ENCODE data around the gene PSMC3IP.
"Not testable (repeated sequence)": the region's sequence is repeated elsewhere in the genome, so short reads cannot be mapped to it uniquely, and the experiment has no call there.

PSMC3IP gene

DNA sequence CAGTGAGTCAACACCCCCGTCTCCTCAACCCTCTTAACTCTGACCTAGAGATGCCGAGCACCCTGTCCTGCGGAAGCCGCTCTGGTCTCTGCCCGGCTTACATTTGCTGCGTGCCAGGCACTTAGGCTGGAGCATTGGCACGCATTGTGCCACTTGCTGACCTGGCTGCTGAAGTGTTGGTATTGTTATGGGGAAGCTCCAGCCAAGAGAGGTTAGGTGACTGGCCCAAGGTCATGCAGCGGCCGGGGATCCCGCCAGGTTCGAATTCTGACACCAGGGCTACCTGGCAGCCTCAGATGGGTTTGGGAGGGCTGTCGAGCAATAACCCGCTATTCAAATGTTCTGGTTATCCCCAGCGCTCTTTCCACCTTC lies 29.8 kb downstream of the PSMC3IP start:
- in situ Hi-C loops (cut with MboI; ENCODE audit: low pct_unique_long_range_greater_than_20kb, low sequenced_read_pairs, unreplicated experiment) = no loop called here
- DNase-seq (ENCODE audit: low spot score) = no peak
- TF ChIP-seq, protein P1, sequence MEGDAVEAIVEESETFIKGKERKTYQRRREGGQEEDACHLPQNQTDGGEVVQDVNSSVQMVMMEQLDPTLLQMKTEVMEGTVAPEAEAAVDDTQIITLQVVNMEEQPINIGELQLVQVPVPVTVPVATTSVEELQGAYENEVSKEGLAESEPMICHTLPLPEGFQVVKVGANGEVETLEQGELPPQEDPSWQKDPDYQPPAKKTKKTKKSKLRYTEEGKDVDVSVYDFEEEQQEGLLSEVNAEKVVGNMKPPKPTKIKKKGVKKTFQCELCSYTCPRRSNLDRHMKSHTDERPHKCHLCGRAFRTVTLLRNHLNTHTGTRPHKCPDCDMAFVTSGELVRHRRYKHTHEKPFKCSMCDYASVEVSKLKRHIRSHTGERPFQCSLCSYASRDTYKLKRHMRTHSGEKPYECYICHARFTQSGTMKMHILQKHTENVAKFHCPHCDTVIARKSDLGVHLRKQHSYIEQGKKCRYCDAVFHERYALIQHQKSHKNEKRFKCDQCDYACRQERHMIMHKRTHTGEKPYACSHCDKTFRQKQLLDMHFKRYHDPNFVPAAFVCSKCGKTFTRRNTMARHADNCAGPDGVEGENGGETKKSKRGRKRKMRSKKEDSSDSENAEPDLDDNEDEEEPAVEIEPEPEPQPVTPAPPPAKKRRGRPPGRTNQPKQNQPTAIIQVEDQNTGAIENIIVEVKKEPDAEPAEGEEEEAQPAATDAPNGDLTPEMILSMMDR (IDR thresholded peaks at IDR 0.05; ENCODE audit: extremely low read depth, insufficient read depth, missing control alignments) = no peak

DNA sequence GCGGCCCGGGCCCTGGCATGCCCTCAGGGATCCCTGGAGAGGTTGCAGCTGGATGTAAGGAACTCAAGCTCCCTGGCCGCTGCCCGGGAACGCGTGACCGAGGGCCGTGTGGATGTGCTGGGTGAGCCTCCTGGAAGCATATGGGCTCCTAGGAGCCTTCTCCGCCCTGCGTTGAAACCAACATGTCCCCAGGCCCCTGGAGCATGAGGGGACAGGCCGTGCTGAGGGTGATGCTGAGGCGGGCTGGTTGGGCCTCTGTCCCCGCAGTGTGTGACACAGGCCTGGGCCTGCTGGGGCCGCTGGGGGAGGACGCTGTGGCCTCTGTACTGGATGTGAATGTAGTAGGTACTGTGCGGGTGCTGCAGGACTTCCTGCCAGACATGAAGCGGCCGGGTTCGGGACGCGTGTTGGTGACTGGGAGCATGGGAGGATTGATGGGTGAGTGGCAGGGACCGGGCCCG lies 30.5 kb downstream of the PSMC3IP start:
- TF ChIP-seq, protein P1 (IDR thresholded peaks at IDR 0.05; ENCODE audit: extremely low read depth, insufficient read depth, missing control alignments) = no peak
- DNase-seq (ENCODE audit: low spot score) = no peak
- in situ Hi-C loops (cut with MboI; ENCODE audit: low pct_unique_long_range_greater_than_20kb, low sequenced_read_pairs, unreplicated experiment) = no loop called here

- DNase-seq (ENCODE audit: low spot score); in situ Hi-C loops (cut with MboI; ENCODE audit: low pct_unique_long_range_greater_than_20kb, low sequenced_read_pairs, unreplicated experiment): not testable (repeated sequence)
These were observed 31.6 kb downstream of the PSMC3IP start for GRCh38 chr17:42545755-42546505.

DNA sequence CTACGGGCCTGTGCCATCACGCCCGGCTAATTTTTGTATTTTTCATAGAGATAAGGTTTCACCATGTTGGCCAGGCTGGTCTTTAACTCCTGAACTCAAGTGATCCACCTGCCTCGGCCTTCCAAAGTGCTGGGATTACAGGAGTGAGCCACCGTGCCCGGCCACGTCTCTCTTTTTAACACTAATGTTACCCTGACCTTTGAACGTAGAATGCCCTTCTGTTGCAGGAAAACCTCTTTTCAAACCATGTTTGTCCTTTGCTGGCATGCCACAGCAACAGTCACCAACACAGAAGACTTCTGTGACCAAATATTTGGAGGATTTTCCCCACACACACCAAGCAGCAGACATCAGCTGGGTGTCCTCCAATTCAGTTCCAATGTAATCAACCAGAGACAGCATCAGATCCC lies 32.6 kb downstream of the PSMC3IP start:
- TF ChIP-seq, protein P1 (IDR thresholded peaks at IDR 0.05; ENCODE audit: extremely low read depth, insufficient read depth, missing control alignments) = no peak
- in situ Hi-C loops (cut with MboI; ENCODE audit: low pct_unique_long_range_greater_than_20kb, low sequenced_read_pairs, unreplicated experiment) = no loop called here
- DNase-seq (ENCODE audit: low spot score) = no peak

DNA sequence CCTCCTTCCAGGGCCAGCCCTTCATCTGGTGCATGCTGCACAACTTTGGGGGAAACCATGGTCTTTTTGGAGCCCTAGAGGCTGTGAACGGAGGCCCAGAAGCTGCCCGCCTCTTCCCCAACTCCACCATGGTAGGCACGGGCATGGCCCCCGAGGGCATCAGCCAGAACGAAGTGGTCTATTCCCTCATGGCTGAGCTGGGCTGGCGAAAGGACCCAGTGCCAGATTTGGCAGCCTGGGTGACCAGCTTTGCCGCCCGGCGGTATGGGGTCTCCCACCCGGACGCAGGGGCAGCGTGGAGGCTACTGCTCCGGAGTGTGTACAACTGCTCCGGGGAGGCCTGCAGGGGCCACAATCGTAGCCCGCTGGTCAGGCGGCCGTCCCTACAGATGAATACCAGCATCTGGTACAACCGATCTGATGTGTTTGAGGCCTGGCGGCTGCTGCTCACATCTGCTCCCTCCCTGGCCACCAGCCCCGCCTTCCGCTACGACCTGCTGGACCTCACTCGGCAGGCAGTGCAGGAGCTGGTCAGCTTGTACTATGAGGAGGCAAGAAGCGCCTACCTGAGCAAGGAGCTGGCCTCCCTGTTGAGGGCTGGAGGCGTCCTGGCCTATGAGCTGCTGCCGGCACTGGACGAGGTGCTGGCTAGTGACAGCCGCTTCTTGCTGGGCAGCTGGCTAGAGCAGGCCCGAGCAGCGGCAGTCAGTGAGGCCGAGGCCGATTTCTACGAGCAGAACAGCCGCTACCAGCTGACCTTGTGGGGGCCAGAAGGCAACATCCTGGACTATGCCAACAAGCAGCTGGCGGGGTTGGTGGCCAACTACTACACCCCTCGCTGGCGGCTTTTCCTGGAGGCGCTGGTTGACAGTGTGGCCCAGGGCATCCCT lies 34.1 kb downstream of the PSMC3IP start:
- in situ Hi-C loops (cut with MboI; ENCODE audit: low pct_unique_long_range_greater_than_20kb, low sequenced_read_pairs, unreplicated experiment) = no loop called here
- TF ChIP-seq, protein P1 (IDR thresholded peaks at IDR 0.05; ENCODE audit: extremely low read depth, insufficient read depth, missing control alignments) = no peak
- no peak for DNase-seq (ENCODE audit: low spot score)

GRCh38 chr17:42541041-42541833 lies 36.3 kb downstream of the PSMC3IP start:
- DNase-seq (ENCODE audit: low spot score) = no peak
- TF ChIP-seq, protein P1 (IDR thresholded peaks at IDR 0.05; ENCODE audit: extremely low read depth, insufficient read depth, missing control alignments) = no peak
- in situ Hi-C loops (cut with MboI; ENCODE audit: low pct_unique_long_range_greater_than_20kb, low sequenced_read_pairs, unreplicated experiment) = no loop called here

DNA sequence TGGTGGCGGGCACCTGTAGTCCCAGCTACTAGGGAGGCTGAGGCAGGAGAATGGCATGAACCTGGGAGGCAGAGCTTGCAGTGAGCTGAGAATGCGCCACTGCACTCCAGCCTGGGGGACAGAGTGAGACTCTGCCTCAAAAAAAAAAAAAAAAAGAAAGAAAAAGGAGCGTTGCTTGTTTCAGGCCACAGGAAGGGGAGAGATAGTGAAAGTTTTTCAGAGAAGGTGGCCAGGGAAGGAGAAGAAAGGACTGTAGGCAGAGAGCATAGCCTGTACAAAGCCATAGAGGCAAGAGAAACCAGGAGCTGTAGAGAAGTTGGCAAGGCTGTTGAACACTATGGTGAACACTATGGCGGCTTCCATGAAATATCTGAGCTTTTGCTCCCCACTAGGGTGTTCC lies 37.0 kb downstream of the PSMC3IP start:
- DNase-seq (ENCODE audit: low spot score); in situ Hi-C loops (cut with MboI; ENCODE audit: low pct_unique_long_range_greater_than_20kb, low sequenced_read_pairs, unreplicated experiment): not testable (repeated sequence)

All from GM13977 (cell line).